ENCODE data around the gene SLC28A2. TPM values are rescaled to one million over a fixed set of nuclear protein-coding genes. Genes with fewer than 3 reads are reported as not detected.

The SLC28A2 gene
- polyA plus RNA-seq, 2 of the 4 experiments (the other 2 are of a cell fraction): 0.35 TPM; not detected in 1

DNA sequence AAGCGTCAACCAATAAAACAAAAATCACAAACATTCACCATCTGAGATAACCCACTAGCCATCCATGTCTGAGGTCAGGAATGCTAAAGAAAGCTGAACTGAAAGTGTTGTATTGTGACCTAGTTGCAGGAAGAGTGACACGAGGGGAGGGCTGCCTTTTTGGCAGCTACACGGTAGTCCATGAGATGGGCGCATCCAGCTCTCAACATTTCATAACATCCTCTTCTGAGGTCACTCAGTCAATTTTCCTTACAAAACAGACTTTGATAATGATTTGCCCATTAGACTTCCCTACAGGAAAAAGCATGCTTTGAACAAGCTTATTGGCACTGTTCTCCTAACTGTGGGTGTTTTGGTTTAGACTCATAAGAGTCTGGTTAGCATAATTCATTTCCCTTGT is 48.9 kb upstream of the SLC28A2 start (continued):
- TF ChIP-seq, protein P1, sequence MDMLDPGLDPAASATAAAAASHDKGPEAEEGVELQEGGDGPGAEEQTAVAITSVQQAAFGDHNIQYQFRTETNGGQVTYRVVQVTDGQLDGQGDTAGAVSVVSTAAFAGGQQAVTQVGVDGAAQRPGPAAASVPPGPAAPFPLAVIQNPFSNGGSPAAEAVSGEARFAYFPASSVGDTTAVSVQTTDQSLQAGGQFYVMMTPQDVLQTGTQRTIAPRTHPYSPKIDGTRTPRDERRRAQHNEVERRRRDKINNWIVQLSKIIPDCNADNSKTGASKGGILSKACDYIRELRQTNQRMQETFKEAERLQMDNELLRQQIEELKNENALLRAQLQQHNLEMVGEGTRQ (IDR thresholded peaks at IDR 0.05): no peak
- TF ChIP-seq TFCP2L1 (CRISPR knock-in tag; IDR thresholded peaks at IDR 0.05): no peak

DNA sequence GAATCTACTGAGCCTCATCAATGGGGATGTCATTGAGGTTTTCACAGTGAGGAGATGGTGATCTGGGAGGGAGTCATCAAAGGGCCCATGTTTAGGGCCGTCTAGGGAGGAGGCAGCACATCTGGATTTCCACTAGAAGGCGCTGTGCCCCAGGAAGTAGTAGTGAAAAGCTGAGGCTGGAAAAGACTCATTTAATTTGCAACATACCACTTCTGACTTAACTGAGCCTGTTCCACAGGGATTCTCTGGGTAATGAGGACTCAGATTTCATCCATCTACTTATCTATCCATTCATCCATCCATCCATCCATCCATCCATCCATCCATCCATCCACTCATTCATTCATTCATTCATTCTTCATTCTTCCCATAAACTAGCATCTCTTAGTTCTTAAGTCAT is 46.8 kb upstream of the SLC28A2 start:
- DNase-seq (ENCODE audit: low read depth in 1 of 2, low spot score in 1 of 2) (peak; percentile 55 to 72), FAIRE-seq (no peak), ATAC-seq (peak; percentile 33 to 58; a peak in 3 of 6 replicates)
- Histone ChIP-seq H3K27ac (no peak overlapping the region), H3K4me1 (no peaks in the 10 kb centered on the region), H3K4me3 (no peak overlapping the region), H3K4me2 (no peak overlapping the region), H3K9me3 (no peaks in the 10 kb centered on the region)
- WGBS (ENCODE audit: missing lambda C conversion rate): 4% methylated on average over 2 of the region's 2 CpGs
- ChIA-PET CTCF (interaction anchor here (0.5 to 11.1 kb wide), 41 partner anchors 8 to 252 kb away, joined by 3 to 104 read pairs (median 4); partner anchors contain the start of gene SLC28A2), POLR2A (interaction anchor here (1.5 kb wide), 1 partner anchor 42 kb away, joined by 5 read pairs; no protein-coding TSS in a partner anchor)
- TF ChIP-seq, protein P2, sequence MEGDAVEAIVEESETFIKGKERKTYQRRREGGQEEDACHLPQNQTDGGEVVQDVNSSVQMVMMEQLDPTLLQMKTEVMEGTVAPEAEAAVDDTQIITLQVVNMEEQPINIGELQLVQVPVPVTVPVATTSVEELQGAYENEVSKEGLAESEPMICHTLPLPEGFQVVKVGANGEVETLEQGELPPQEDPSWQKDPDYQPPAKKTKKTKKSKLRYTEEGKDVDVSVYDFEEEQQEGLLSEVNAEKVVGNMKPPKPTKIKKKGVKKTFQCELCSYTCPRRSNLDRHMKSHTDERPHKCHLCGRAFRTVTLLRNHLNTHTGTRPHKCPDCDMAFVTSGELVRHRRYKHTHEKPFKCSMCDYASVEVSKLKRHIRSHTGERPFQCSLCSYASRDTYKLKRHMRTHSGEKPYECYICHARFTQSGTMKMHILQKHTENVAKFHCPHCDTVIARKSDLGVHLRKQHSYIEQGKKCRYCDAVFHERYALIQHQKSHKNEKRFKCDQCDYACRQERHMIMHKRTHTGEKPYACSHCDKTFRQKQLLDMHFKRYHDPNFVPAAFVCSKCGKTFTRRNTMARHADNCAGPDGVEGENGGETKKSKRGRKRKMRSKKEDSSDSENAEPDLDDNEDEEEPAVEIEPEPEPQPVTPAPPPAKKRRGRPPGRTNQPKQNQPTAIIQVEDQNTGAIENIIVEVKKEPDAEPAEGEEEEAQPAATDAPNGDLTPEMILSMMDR (IDR thresholded peaks at IDR 0.05): peak; percentile 67
- TF ChIP-seq RAD21 (conservative IDR thresholded peaks at IDR 0.05 in 1 of 2, IDR thresholded peaks at IDR 0.05 in 1 of 2) (peak; percentile 74 to 84), PHF8 (IDR thresholded peaks at IDR 0.05; ENCODE audit: borderline replicate concordance, low read depth) (no peak), ZC3H11A (IDR thresholded peaks at IDR 0.05) (no peak), SMC3 (IDR thresholded peaks at IDR 0.05) (peak; percentile 62)

DNA sequence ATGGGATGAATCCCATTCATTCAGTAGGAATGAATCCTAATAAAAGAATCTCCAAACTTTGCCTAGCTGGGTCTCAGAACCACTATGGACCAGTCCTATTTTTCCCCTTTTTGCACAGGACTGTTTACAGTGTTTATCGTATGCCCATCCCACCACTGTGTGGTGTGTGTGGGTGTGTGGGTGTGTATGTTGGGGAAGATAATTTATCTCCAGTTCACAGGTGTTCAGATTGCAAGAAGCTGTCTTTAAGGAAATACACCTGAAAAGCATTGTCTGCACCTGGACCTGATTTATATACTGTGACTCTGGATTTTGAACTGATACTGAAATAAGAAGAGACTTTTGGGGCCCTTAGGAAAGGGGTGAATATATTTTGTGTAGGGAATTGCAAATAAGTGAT is 39.5 kb upstream of the SLC28A2 start:
- POLR2A ChIA-PET: no interaction called here
- DNase-seq (ENCODE audit: low read depth in 1 of 2, low spot score in 1 of 2) (no peak), FAIRE-seq (no peak), ATAC-seq (no peak)
- Histone ChIP-seq H3K4me2 (no peak overlapping the region), H3K9me3 (no peaks in the 10 kb centered on the region), H3K4me3 (no peak overlapping the region), H3K27ac (no peak overlapping the region), H3K4me1 (no peaks in the 10 kb centered on the region)
- CTCF ChIA-PET: interaction anchor here (1.0 to 1.7 kb wide), 2 partner anchors 12 to 50 kb away, joined by 3 to 4 read pairs; no protein-coding TSS in a partner anchor
- TF ChIP-seq ZSCAN20 (CRISPR knock-in tag; IDR thresholded peaks at IDR 0.05) (no peak), ATOH8 (CRISPR knock-in tag; IDR thresholded peaks at IDR 0.05; ENCODE audit: low read depth) (no peak), RAD21 (conservative IDR thresholded peaks at IDR 0.05 in 1 of 2, IDR thresholded peaks at IDR 0.05 in 1 of 2) (no peak), CEBPB (IDR thresholded peaks at IDR 0.05) (no peak), NR3C1 (IDR thresholded peaks at IDR 0.05) (no peak), FOSB (CRISPR knock-in tag; IDR thresholded peaks at IDR 0.05) (no peak), ZC3H11A (IDR thresholded peaks at IDR 0.05) (no peak), TFCP2L1 (CRISPR knock-in tag; IDR thresholded peaks at IDR 0.05) (no peak), JUNB (IDR thresholded peaks at IDR 0.05) (no peak), HEYL (CRISPR knock-in tag; IDR thresholded peaks at IDR 0.05) (no peak)
- TF ChIP-seq, protein P3, sequence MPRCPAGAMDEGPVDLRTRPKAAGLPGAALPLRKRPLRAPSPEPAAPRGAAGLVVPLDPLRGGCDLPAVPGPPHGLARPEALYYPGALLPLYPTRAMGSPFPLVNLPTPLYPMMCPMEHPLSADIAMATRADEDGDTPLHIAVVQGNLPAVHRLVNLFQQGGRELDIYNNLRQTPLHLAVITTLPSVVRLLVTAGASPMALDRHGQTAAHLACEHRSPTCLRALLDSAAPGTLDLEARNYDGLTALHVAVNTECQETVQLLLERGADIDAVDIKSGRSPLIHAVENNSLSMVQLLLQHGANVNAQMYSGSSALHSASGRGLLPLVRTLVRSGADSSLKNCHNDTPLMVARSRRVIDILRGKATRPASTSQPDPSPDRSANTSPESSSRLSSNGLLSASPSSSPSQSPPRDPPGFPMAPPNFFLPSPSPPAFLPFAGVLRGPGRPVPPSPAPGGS (IDR thresholded peaks at IDR 0.05): no peak
- TF ChIP-seq, protein P4, sequence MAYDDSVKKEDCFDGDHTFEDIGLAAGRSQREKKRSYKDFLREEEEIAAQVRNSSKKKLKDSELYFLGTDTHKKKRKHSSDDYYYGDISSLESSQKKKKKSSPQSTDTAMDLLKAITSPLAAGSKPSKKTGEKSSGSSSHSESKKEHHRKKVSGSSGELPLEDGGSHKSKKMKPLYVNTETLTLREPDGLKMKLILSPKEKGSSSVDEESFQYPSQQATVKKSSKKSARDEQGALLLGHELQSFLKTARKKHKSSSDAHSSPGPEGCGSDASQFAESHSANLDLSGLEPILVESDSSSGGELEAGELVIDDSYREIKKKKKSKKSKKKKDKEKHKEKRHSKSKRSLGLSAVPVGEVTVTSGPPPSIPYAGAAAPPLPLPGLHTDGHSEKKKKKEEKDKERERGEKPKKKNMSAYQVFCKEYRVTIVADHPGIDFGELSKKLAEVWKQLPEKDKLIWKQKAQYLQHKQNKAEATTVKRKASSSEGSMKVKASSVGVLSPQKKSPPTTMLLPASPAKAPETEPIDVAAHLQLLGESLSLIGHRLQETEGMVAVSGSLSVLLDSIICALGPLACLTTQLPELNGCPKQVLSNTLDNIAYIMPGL (CRISPR knock-in tag; IDR thresholded peaks at IDR 0.05; ENCODE audit: borderline replicate concordance): no peak
- TF ChIP-seq, protein P5, sequence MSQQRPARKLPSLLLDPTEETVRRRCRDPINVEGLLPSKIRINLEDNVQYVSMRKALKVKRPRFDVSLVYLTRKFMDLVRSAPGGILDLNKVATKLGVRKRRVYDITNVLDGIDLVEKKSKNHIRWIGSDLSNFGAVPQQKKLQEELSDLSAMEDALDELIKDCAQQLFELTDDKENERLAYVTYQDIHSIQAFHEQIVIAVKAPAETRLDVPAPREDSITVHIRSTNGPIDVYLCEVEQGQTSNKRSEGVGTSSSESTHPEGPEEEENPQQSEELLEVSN (IDR thresholded peaks at IDR 0.05; ENCODE audit: borderline replicate concordance, low read depth): no peak
- WGBS (ENCODE audit: missing lambda C conversion rate): 92% methylated on average over 1 of the region's 1 CpG
